Loucy (cell line): ENCODE results near the gene QRFPR.

ENCODE experiments used
- CTCF ChIP-seq: fragments of 200-600 bp; sonication (generic); conservative IDR thresholded peaks from 2 replicates; pipeline ENCODE4 v1.5.1; 2014; ENCODE audit warnings: mild to moderate bottlenecking, antibody characterized with exemption, low read length
- EZH2phosphoT487 ChIP-seq: fragments of 200-600 bp; IDR thresholded peaks from 2 replicates; pipeline ENCODE4 v1.6.1; 2018; ENCODE audit warnings: antibody characterized with exemption, mild to moderate bottlenecking, moderate library complexity, borderline replicate concordance

GRCh38 chr4:121338518-121338917, 42.3 kb downstream of the QRFPR start:
- TF ChIP-seq CTCF = no peak
- no peak for TF ChIP-seq EZH2phosphoT487
